Adipose tissue (tissue), 3 donors: Measurements from ENCODE around the gene CSNK1G2. TPM values are rescaled to one million over a fixed set of nuclear protein-coding genes. Genes with fewer than 3 reads are reported as not detected.
"Not testable (repeated sequence)": the region's sequence is repeated elsewhere in the genome, so short reads cannot be mapped to it uniquely, and the experiment has no call there.

Experiments used
- H3K27ac ChIP-seq: one replicate; pipeline ENCODE4 v1.5.1; 2013; ENCODE audit warnings: low read depth, low read length
- WGBS, 3 donors: extraction: QIAGEN DNeasy Blood & Tissue Kit; methylation state at CpG; one replicate each; pipeline ENCODE4 v1.1.7; 2013; 5-methylcytosine and 5-hydroxymethylcytosine counted together
- polyA plus RNA-seq, 3 donors: library from polyadenylated mRNA; stranded (reverse); fragments of 200-250 nt; gene quantifications; one replicate each; pipeline ENCODE4 v1.2.3, GENCODE V29; 2013
- donor health status: healthy with polysubstance abuse.
- donor health status: Bipolar disorder and iron deficiency.
- donor health status: healthy.

Gene CSNK1G2
- polyA plus RNA-seq, 3 donors = 24.6 to 73.9 (median 42.8) TPM

DNA sequence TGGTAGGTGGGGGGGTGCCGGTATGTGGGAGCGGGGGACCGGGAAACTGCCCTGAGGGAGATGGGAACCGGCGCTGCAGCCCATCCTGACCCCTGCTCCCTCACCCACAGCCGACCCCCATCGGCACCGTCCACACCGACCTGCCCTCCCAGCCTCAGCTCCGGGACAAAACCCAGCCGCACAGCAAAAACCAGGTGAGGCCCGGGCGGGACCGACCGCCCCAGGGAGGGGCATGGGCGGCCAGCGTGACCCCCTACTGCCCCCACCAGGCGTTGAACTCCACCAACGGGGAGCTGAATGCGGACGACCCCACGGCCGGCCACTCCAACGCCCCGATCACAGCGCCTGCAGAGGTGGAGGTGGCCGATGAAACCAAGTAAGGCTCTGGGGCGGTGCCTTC is 38.7 kb downstream of the CSNK1G2 start:
- H3K27ac ChIP-seq = no peak overlapping the region
- WGBS, 3 donors = 94% methylated on average over 24 to 28 of the region's 28 CpGs

DNA sequence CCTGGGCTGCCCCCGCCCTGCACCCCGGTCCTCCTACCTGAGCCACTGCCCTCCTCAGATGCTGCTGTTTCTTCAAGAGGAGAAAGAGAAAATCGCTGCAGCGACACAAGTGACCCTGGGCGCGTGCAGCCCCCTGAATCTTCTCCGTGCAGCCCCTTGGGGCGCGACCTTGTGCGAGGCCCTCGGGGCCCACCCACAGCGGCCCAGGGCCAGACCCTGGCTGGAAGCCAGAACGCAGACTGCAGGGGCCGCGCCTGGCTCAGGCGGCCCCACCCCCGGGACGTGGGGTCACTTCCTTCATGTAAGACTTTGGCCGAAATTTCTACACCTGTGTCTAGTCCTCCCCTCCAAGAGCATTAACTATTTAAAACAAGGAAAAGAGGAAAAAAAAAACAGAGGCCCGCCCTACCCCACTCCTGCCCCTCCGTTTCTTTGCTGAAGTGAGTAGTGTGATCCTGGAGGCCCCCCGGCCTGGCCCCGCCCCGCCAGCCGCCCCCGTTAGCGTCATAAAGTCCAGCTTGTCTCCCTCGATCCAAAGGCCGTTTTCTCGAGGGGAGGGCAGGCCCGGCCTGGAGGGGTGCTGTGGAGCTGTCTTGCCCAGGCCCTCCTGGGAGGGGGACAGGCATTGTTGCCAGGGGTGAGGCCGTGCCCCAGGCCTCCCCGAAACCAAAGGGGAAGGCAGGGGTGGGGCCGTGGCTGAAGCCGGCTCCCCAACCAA is 39.3 kb downstream of the CSNK1G2 start:
- WGBS, 3 donors = 80 to 88% (median 85%) methylated on average over 34 to 35 of the region's 35 CpGs
- H3K27ac ChIP-seq = no peak overlapping the region

DNA sequence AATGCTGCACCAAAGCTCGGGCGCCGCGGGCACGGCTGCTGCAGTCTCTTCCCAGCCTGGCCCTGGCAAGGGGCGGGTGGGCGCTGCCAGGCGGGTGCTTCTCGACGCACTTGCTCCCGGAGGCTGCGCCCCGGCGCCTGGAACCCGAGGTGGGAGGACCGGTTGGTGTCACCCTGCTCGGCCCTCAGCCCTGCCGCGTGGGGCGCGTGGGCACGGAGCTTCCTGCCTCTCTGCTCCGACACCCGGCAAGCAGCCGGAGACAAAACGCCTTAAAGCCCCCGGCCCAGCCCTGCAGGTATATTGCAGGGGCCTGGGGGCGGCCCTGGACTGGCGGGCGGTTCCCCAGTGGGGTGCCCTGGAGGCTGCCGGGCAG is 39.8 kb downstream of the CSNK1G2 start:
- 94 to 96% (median 95%) methylated on average over 31 of the region's 31 CpGs for WGBS, 3 donors

DNA sequence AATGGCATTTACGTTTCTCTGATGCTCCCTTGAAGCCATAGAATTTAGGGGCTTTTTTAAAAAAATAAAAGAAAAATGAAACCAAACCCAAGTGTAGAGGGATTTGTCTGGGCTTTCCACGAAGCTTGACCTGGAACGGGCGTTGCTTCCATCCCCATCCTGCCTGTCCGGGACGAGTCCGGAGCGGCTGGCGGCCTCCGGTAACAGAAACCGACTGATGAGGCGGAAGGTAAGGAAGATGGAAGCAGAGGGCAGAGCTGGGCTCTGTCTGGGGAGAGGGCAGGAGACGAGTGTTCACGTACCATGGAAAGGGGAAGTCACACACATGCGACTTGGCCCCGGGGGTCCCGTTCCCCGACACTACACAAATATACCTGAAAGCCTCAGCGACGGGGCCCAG is 40.3 kb downstream of the CSNK1G2 start:
- WGBS, 3 donors = 90 to 93% (median 92%) methylated on average over 20 of the region's 20 CpGs
- H3K27ac ChIP-seq = no peak overlapping the region

More for the DNA sequence above, 39.8 kb downstream of the CSNK1G2 start:
- H3K27ac ChIP-seq = no peak overlapping the region

DNA sequence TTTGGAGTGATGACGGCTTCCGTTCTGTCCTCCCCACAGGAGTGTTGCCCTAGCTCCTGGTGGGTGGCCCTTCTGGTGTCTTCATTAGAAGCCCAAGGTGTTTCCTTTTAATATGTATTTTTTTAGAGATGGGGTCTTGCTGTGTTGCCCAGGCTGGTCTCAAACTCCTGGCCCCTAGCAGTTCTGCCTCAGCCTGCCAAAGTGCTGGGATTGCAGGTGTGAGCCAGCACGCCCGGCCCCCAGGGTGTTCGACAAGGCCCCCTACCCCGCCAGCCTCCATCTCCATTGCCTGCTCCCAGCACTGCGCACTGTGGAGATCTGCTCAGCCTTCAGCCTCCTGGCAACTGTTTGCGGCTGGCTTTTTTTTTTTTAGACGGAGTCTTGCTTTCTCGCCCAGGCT is 43.4 kb downstream of the CSNK1G2 start:
- 93 to 96% (median 93%) methylated on average over 10 of the region's 10 CpGs for WGBS, 3 donors
- H3K27ac ChIP-seq = no peak overlapping the region

DNA sequence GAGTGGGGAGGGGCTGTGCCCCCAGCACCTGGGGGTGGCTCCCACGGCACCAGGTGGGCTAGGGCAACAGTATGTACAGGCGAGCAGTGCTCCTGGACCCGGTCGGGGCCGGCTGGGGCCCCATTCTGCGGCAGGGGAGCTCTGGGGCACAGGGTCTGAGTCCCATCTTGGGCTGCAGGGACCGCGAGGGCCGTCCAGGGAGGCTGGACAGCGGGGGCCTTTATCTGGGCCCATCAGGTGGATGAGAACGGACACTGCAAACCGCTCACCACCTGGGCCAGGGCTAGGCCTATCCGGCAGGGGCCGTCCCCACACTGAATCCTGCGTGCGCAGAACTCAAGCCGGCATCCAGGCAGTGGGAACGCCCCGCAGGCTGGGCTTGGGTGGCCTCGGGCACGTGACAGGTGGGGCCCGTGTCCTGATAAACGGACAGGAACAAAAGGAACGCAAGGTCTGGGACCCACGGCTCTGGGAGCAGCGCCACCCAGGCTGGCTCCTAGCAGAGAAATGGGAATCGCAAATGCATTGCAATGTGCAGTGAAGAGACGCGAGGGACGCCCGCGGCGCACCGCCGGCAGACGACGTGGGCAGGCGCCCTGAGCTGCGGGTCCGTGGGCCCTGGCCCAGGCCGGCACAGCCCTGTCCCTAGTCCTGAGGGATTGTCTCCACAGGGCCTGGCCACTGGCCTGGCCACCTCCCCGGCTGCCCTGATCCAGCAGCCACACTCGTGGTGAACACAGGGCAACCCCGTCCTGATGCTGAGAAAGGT is 44.8 kb downstream of the CSNK1G2 start:
- H3K27ac ChIP-seq = no peak overlapping the region
- WGBS, 3 donors = 83 to 91% (median 88%) methylated on average over 39 to 44 of the region's 44 CpGs

DNA sequence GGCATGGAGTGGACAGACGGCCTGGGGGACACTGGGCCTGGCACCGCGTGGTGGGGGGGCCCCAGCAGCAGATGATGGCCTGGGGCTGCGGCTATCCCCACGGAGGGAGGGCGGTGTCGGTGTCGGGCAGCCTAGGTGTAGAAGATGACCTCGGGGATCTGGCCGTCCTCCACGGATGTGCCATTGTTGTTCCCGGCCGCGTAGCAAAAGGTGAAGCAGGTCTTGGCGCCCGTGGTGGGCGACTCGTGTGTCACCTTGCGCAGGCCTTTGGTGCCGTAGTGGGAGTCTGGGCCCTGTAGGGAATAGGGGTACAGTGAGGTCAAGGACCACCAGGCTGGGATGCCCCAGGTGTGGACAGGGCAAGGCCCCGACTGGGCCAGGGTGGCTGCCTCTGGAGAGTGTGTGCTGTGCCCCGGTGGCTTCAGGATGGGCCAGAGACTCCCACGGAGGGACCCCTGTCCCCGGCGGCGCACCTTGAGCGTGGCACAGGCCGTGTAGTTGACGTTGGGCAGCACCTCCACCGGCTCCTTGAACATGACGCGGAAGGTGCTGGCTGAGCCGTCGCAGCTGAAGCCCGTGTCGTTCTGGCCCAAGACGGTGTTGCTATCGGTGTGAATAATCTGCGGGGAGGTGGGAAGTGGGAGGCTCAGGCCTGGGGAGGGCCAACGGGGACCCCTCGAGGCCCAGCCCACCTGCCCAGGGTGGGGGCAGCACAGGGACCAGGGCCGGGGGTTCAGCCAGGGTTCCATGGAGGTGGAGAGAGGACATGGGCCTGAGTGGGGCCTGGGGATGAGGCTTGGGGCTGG is 45.6 kb downstream of the CSNK1G2 start:
- no peak overlapping the region for H3K27ac ChIP-seq
- WGBS, 3 donors = 91 to 94% (median 92%) methylated on average over 37 to 42 of the region's 42 CpGs

DNA sequence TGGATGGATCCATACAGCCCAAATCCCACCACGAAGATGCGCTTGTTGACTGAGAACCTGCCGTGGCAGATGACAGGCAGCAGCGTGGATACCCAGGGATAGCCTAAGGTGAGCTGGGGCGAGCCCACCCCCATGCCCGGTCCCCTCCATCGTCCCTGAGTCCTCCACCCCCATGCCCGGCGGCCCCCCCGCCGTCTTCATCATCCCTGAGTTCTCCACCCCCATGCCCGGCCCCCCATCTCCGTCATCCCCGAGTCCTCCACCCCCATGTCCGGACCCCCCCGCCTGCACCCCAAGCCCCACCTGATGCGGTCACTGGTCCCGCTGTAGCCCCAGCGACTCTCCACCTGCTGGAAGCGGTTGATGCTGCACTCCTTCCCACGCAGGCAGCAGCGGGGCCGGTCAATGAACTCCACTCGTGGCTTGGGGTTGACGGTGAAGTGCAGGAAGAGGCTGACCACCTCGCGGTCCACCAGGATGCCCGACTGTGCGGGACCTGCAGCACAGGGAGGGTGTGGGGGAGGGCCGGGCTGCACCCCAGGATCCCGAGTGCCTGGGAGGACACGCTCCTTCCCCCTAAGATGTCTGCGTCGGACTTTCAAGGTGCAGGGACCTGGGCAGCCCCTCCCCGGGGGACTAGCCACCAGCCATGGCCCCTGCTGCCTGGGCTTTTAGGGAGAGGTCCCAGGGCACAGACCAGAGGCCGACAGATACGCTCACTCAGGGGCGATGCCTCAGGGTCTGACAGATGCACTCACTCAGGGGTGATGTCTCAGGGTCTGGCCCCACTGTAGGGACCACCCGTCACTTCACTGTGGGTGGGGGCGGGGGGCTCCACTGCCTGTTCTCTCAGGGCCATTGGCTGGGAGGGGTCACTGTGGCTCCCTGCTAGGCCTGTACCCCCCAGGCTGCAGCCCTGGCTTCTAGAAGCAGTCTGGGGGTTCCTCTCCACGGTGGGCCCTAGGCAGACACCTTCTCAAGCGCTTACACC is 46.5 kb downstream of the CSNK1G2 start:
- WGBS, 3 donors = 86% methylated on average over 34 to 42 of the region's 42 CpGs
- no peak overlapping the region for H3K27ac ChIP-seq

DNA sequence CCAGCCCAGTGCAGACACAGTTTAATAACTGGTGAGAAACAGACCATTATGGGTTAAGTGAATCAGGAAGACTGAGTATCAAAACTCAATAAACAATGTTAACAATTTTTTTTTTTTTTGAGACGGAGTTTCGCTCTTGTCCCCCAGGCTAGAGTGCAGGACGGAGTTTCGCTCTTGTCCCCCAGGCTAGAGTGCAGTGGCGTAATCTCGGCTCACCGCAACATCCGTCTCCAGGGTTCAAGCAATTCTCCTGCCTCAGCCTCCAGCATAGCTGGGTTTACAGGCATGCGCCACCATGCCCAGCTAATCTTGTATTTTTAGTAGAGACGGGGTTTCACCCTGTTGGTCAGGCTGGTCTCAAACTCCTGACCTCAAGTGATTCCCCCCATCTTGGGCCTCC is 47.5 kb downstream of the CSNK1G2 start:
- H3K27ac ChIP-seq = not testable (repeated sequence)
- WGBS, 3 donors = 83 to 86% (median 83%) methylated on average over 10 of the region's 10 CpGs

DNA sequence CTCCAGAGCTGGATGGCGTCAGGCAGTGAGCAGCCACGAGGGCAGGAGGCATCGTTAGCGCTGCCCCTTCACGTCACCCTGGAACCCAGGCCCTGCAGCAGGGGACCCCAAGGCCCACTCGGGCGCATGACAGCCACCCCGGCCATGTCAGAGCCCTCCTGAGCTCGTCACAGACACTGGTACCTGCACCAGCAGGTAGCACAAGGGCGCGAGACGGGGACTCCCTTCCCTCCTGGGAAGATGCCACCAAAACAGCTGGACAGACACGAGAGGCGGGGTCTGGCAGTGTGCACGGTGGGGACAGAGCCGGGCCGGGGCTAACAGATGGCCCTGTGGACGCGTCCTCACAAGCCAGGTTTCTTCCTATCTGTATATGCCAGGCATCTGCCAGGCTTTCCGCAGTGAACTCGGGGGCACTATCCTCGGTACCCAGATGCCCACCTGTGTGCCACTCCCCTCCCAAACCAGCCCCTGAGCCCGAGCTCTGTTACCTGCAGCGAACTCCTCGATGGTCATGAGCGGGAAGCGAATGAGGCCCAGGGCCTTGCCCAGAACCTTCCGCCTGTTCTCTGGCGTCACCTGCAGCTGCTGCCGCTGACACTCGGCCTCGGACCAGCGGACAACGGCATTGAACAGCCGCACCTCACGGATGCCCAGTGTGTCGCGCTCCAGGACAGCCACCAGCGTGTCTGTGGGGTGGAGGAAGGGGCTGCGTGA is 48.7 kb downstream of the CSNK1G2 start:
- H3K27ac ChIP-seq = no peak overlapping the region
- 93 to 95% (median 93%) methylated on average over 36 to 40 of the region's 40 CpGs for WGBS, 3 donors

DNA sequence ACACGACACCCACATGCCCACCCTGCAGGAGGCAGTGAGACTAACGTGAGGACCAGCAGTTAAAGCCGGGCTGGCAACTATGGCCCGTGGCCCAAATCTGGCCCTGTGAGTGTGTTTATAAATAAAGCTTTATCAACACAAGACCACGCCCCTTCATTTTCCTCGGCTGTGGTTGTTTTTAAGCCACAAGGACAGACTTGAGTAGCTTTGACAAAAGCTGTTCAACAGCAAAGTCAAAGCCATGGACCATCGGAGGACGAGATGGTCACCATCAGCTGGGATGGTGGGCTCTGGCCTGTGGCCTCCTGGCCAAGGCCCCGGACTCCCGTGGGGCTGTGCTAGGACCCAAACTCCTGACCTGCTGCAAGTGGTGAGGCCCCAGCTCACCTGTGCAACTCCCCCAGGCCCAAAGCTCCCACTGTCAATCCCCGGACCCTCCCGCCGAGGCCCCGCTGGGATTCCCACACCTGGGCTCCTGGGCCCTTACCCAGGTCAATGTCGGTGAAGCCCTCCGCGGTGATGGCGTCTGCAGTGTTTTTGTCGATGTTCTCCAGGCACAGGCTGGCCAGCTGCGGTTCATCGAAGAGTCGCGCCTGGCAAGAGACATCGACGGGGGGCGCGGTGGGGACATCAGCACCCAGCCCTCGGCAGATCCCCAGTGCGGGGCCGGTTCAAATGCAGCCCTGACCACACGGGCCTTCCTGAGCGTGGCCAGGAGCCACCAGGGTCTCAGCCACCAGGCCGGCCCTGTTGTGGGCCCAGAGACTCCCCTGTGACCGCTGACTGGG is 49.5 kb downstream of the CSNK1G2 start:
- 96% methylated on average over 34 of the region's 34 CpGs for WGBS, 3 donors
- H3K27ac ChIP-seq = no peak overlapping the region

DNA sequence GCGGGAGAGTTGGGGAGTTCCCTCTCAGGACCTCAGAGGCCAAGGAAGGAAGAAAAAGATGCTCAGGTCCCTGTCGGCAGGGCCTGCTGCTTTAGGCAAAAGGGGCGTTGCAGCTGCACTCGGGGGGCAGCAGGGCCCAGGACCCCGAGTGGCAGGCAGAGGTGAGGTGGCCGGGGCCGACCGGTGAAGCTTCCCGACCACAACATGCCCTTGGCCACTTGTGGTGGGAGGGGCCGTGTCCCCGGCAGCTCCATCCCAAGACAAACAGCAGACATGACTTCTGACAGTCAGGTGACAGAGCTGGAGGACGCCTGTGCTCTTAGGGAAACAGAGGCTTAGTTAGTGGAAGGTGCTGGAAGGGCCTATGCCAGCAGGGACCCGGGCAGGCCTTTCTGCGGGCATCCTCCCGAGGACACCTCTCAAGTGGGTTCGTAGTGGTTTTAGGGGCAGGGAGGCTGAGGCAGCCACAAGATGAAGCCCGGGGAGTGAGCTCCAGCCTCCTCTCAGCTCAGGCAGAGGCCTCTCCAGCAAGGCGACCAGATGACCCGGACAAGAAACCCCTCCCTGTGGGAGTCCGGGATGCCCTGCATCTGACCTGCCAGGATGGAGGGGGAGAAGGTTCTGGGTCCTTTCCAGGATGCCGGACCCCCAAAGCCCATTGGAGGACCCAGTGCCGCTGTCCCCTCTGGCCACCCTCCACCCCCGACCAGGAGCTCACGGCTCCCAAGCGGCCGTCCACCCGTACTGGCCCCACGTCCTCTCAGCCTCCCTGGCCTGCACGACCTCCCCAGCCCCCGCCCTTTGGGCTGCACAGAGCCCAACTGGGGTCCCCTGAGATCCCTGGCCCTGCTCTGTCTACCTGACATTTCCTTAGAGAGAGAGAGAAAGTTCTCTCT is 50.3 kb downstream of the CSNK1G2 start:
- no peak overlapping the region for H3K27ac ChIP-seq
- 90 to 92% (median 91%) methylated on average over 30 of the region's 30 CpGs for WGBS, 3 donors

DNA sequence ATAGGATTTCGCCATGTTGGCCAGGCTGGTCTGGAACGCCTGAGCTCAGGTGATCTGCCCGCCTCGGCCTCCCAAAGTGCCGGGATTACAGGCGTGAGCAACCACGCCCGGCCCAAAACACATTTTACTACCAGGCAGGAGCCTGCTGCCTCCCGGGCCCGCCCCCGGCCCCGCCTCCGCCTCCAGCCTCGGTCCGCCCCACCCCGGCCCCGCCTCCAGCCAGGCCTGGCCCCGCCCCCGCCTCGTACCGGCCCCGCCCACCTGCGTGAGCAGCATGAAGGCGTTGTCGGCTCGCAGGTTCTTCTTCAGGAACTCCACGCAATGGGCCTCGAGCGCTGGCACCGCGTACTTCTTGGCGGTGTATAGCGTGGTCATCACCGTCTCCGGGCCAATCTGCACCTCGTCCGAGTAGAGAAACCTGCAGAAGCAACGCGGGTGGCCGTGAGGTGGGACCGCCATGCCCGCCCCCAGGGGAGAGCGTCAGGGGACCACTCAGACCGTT is 51.8 kb downstream of the CSNK1G2 start:
- no peak overlapping the region for H3K27ac ChIP-seq
- WGBS, 3 donors = 88 to 91% (median 90%) methylated on average over 41 to 44 of the region's 44 CpGs

DNA sequence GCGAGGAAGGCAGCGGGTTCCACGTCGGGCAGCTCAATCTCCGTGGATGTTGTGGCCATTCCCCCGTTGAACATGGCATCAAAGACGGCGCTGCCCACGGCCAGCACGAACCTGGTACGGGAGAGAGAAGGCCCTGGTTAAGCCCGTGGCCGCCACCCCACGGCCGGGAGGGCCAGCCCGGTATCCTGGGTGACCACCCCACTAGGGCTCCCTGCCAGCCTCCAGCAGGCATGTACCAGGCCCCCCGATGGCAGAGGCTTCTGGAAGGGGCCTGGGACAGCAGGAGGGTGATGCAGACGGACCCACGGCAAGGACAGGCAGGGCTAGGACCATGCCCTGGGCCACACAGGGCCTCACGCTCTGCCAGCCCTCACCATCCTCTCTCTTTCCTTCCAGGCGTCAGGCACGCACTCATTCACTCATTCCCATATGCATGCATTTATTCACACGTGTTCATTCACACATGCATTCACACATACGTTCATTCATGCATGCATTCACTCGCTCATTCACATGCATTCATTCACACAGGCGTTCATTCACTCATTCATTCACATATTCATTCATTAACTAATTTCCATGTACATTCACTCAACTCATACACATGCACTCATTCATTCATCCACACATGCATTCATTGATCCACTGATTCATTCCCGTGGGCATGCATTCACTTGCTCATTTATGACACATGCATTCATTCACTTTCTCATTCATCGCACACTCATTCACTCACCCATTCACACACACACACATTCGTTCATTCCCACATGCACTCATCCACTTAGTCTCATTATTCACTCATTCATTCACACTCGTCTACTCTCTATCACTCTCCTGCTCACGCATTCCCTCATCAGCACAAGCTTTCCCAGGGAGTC is 56.6 kb downstream of the CSNK1G2 start:
- H3K27ac ChIP-seq = no peak overlapping the region
- 93 to 97% (median 93%) methylated on average over 31 of the region's 31 CpGs for WGBS, 3 donors
